ENCODE data around the gene CHTF18. TPM values are rescaled to one million over a fixed set of nuclear protein-coding genes. Genes with fewer than 3 reads are reported as not detected.

The CHTF18 gene
- total and polyA plus RNA-seq, 2 experiments from 2014 or later = 61.3 to 129 TPM

GRCh38 chr16:778447-778846, 10.0 kb upstream of the CHTF18 start:
- Histone ChIP-seq H3K4me3 (no peak overlapping the region), H3K36me3 (ENCODE audit: insufficient read depth) (no peaks in the 10 kb centered on the region), H3K27ac (ENCODE audit: low read depth) (no peak overlapping the region), H3K9me2 (ENCODE audit: insufficient read depth) (no peaks in the 10 kb centered on the region), H3F3A (replicated peaks; ENCODE audit: low read depth) (peaks cover 3% of the 10 kb centered on the region; the same call in 1 of the 2 replicates), H4K20me1 (replicated peaks; ENCODE audit: insufficient read depth) (no peaks in the 10 kb centered on the region), H3K4me2 (no peak overlapping the region), H3K27me3 (ENCODE audit: insufficient read depth) (no peaks in the 10 kb centered on the region), H3K79me2 (replicated peaks; ENCODE audit: insufficient read depth) (no peaks in the 10 kb centered on the region), H2AFZ (no peak overlapping the region), H3K4me1 (ENCODE audit: insufficient read depth) (no peaks in the 10 kb centered on the region)
- H3K27ac Mint-ChIP-seq = no peak overlapping the region
- H3K4me3 Mint-ChIP-seq = no peak overlapping the region
- H3K27me3 Mint-ChIP-seq (ENCODE audit: insufficient read depth, low read depth, poor library complexity) = peaks cover 10% of the 10 kb centered on the region
- H3K36me3 Mint-ChIP-seq (ENCODE audit: low read depth) = no peaks in the 10 kb centered on the region
- no peaks in the 10 kb centered on the region for H3K9me3 Mint-ChIP-seq
- TF ChIP-seq ZNF331 (CRISPR knock-in tag; IDR thresholded peaks at IDR 0.05; ENCODE audit: low read depth) (no peak), EZH2 (IDR thresholded peaks at IDR 0.05; ENCODE audit: low read depth, unreplicated experiment) (no peak), NANOG (IDR thresholded peaks at IDR 0.05; ENCODE audit: borderline replicate concordance) (no peak), ZNF114 (CRISPR knock-in tag; IDR thresholded peaks at IDR 0.05) (no peak), JUNB (IDR thresholded peaks at IDR 0.05; ENCODE audit: unreplicated experiment) (no peak), STAT1 (IDR thresholded peaks at IDR 0.05; ENCODE audit: unreplicated experiment) (no peak), CREB1 (CRISPR knock-in tag; IDR thresholded peaks at IDR 0.05; ENCODE audit: low read depth) (no peak), EZH2phosphoT487 (IDR thresholded peaks at IDR 0.05; ENCODE audit: unreplicated experiment) (no peak), REST (IDR thresholded peaks at IDR 0.05; ENCODE audit: unreplicated experiment) (no peak), ZNF462 (CRISPR knock-in tag; IDR thresholded peaks at IDR 0.05) (no peak), POLR2AphosphoS5 (IDR thresholded peaks at IDR 0.05; ENCODE audit: low read depth) (no peak)
- TF ChIP-seq, protein P1, sequence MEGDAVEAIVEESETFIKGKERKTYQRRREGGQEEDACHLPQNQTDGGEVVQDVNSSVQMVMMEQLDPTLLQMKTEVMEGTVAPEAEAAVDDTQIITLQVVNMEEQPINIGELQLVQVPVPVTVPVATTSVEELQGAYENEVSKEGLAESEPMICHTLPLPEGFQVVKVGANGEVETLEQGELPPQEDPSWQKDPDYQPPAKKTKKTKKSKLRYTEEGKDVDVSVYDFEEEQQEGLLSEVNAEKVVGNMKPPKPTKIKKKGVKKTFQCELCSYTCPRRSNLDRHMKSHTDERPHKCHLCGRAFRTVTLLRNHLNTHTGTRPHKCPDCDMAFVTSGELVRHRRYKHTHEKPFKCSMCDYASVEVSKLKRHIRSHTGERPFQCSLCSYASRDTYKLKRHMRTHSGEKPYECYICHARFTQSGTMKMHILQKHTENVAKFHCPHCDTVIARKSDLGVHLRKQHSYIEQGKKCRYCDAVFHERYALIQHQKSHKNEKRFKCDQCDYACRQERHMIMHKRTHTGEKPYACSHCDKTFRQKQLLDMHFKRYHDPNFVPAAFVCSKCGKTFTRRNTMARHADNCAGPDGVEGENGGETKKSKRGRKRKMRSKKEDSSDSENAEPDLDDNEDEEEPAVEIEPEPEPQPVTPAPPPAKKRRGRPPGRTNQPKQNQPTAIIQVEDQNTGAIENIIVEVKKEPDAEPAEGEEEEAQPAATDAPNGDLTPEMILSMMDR (conservative IDR thresholded peaks at IDR 0.05; ENCODE audit: low read depth in 2 of 2) = no peak
- TF ChIP-seq, protein P2, sequence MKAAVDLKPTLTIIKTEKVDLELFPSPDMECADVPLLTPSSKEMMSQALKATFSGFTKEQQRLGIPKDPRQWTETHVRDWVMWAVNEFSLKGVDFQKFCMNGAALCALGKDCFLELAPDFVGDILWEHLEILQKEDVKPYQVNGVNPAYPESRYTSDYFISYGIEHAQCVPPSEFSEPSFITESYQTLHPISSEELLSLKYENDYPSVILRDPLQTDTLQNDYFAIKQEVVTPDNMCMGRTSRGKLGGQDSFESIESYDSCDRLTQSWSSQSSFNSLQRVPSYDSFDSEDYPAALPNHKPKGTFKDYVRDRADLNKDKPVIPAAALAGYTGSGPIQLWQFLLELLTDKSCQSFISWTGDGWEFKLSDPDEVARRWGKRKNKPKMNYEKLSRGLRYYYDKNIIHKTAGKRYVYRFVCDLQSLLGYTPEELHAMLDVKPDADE (IDR thresholded peaks at IDR 0.05) = no peak
- DNase-seq (ENCODE audit: low spot score) (no peak), ATAC-seq (no peak; the same call in 2 of the 3 replicates)
- H3K4me1 Mint-ChIP-seq = no peaks in the 10 kb centered on the region
